Measurements from ENCODE around the gene BCL2. TPM values are rescaled to one million over a fixed set of nuclear protein-coding genes. Genes with fewer than 3 reads are reported as not detected.
A peak's percentile ranks its signal among the peaks of the same experiment; 100 is the strongest.

The BCL2 gene
- total RNA-seq, 4 donors from 2014 or later, result 16.2 to 54.5 (median 20.7) TPM

GRCh38 chr18:63224630-63225029 lies 94.9 kb downstream of the BCL2 start:
- H3K27me3 ChIP-seq, result no peaks in the 10 kb centered on the region
- H3K4me3 ChIP-seq, result no peak overlapping the region
- TF ChIP-seq POLR2A (IDR thresholded peaks at IDR 0.05), result no peak
- TF ChIP-seq CTCF (IDR thresholded peaks at IDR 0.05), result no peak
- DNase-seq, result no peak
- H3K36me3 ChIP-seq, result no peaks in the 10 kb centered on the region
- no peaks in the 10 kb centered on the region for H3K4me1 ChIP-seq
- no peaks in the 10 kb centered on the region for H3K9me3 ChIP-seq
- H3K27ac ChIP-seq, result peak overlapping the region in 1 of 4 donors; percentile 44

GRCh38 chr18:63223837-63224236 lies 95.7 kb downstream of the BCL2 start:
- Histone ChIP-seq H3K36me3 (no peaks in the 10 kb centered on the region), H3K9me3 (no peaks in the 10 kb centered on the region), H3K27me3 (no peaks in the 10 kb centered on the region), H3K27ac (peak overlapping the region in 1 of 4 donors; percentile 44), H3K4me1 (no peaks in the 10 kb centered on the region), H3K4me3 (no peak overlapping the region)
- DNase-seq, result no peak
- no peak for TF ChIP-seq POLR2A (IDR thresholded peaks at IDR 0.05)
- TF ChIP-seq CTCF (IDR thresholded peaks at IDR 0.05), result no peak

GRCh38 chr18:63220903-63221302 lies 98.7 kb downstream of the BCL2 start:
- TF ChIP-seq CTCF (IDR thresholded peaks at IDR 0.05) (no peak), POLR2A (IDR thresholded peaks at IDR 0.05) (no peak)
- H3K4me3 ChIP-seq, result no peak overlapping the region
- H3K27me3 ChIP-seq, result no peaks in the 10 kb centered on the region
- DNase-seq, result no peak
- H3K36me3 ChIP-seq, result no peaks in the 10 kb centered on the region
- no peak overlapping the region for H3K27ac ChIP-seq
- H3K9me3 ChIP-seq, result no peaks in the 10 kb centered on the region
- H3K4me1 ChIP-seq, result peaks cover 0 to 7% (median 0%) of the 10 kb centered on the region in 4 donors

GRCh38 chr18:63218472-63218871 lies 101.1 kb downstream of the BCL2 start:
- Histone ChIP-seq H3K27ac (no peak overlapping the region), H3K9me3 (no peaks in the 10 kb centered on the region), H3K4me3 (no peak overlapping the region), H3K36me3 (no peaks in the 10 kb centered on the region), H3K4me1 (peaks cover 0 to 7% (median 0%) of the 10 kb centered on the region in 4 donors), H3K27me3 (no peaks in the 10 kb centered on the region)
- no peak for TF ChIP-seq CTCF (IDR thresholded peaks at IDR 0.05)
- TF ChIP-seq POLR2A (IDR thresholded peaks at IDR 0.05), result no peak
- no peak for DNase-seq

GRCh38 chr18:63216516-63217311 lies 102.9 kb downstream of the BCL2 start:
- Histone ChIP-seq H3K4me1 (peaks cover 0 to 7% (median 0%) of the 10 kb centered on the region in 4 donors), H3K4me3 (no peak overlapping the region), H3K27me3 (no peaks in the 10 kb centered on the region), H3K9me3 (no peaks in the 10 kb centered on the region), H3K27ac (peak overlapping the region; percentile 20 to 60 (median 32)), H3K36me3 (no peaks in the 10 kb centered on the region)
- no peak for TF ChIP-seq POLR2A (IDR thresholded peaks at IDR 0.05)
- no peak for TF ChIP-seq CTCF (IDR thresholded peaks at IDR 0.05)
- DNase-seq, result no peak

Measured in Peyer's patch (tissue), 4 donors.